IMR-90 (cell line): ENCODE results near the gene HNF1B. TPM values are rescaled to one million over a fixed set of nuclear protein-coding genes. Genes with fewer than 3 reads are reported as not detected.

Source experiments
- ATAC-seq: fragments of 200-7000 bp; cut with Tn5 transposase; 2 replicates; pipeline ENCODE4 v1.9.1; 2020; ENCODE audit warnings: low read depth, mild to moderate bottlenecking, moderate library complexity
- BruUV-seq: library from RNA; stranded (reverse); fragments of 400-500 nt; replicated peaks from 2 replicates; lab custom pipeline; 2021; lab: Mats Ljungman, UMichigan
- CTCF ChIA-PET: fragments of 300-600 bp; formaldehyde crosslinking; extraction: SDS; loops from one replicate; lab custom pipeline; 2021; ENCODE audit warnings: antibody characterized with exemption; lab: Yijun Ruan, JAX
- POLR2A ChIA-PET: fragments of 300-600 bp; sonication (Branson Sonifier 250); formaldehyde crosslinking; loops from one replicate; lab custom pipeline; 2022; ENCODE audit warnings: antibody characterized with exemption; ENCODE audit not compliant: unreplicated experiment; lab: Charles Lee
- DNase-seq: peaks from one replicate; pipeline ENCODE4 v3.0.0; 2013
- H2AFZ ChIP-seq: replicated peaks from 2 replicates; pipeline ENCODE3; 2013; ENCODE audit warnings: low read length, mild to moderate bottlenecking; ENCODE audit not compliant: poor library complexity
- H2AK5ac ChIP-seq: 2 replicates; pipeline ENCODE4 v1.6.1; 2013; ENCODE audit warnings: low read depth, low read length, inconsistent platforms
- H2AK9ac ChIP-seq: replicated peaks from 2 replicates; pipeline ENCODE3; 2013; ENCODE audit warnings: mild to moderate bottlenecking, low read depth, low read length, moderate library complexity; ENCODE audit not compliant: poor library complexity
- H2BK120ac ChIP-seq: 2 replicates; pipeline ENCODE4 v1.6.1; 2013; ENCODE audit warnings: low read depth, low read length, inconsistent platforms
- H2BK15ac ChIP-seq: 3 replicates; pipeline ENCODE4 v1.6.1; 2013; ENCODE audit warnings: low read depth, low read length, inconsistent platforms
- H2BK20ac ChIP-seq: 2 replicates; pipeline ENCODE4 v1.6.1; 2013; ENCODE audit warnings: low read depth, mild to moderate bottlenecking, inconsistent platforms, low read length, moderate library complexity
- H2BK5ac ChIP-seq: 2 replicates; pipeline ENCODE4 v1.6.1; 2013; ENCODE audit warnings: mild to moderate bottlenecking, low read depth, low read length, inconsistent platforms; ENCODE audit not compliant: poor library complexity, severe bottlenecking
- H3K14ac ChIP-seq: replicated peaks from 2 replicates; pipeline ENCODE4 v1.6.1; 2013; ENCODE audit warnings: low read depth, low read length, inconsistent platforms
- H3K18ac ChIP-seq: 2 replicates; pipeline ENCODE4 v1.6.1; 2013; ENCODE audit warnings: low read depth, low read length, control low read depth
- H3K23ac ChIP-seq: 2 replicates; pipeline ENCODE4 v1.6.1; 2013; ENCODE audit warnings: low read depth, low read length, inconsistent platforms
- H3K27ac ChIP-seq: 2 replicates; pipeline ENCODE4 v1.5.1; 2013; ENCODE audit warnings: mild to moderate bottlenecking, control low read depth, low read length; ENCODE audit not compliant: insufficient read depth
- H3K27me3 ChIP-seq: 2 replicates; pipeline ENCODE4 v1.6.1; 2013; ENCODE audit warnings: low read length; ENCODE audit not compliant: control insufficient read depth, insufficient read depth
- H3K36me3 ChIP-seq: 2 replicates; pipeline ENCODE4 v1.6.1; 2013; ENCODE audit warnings: low read length, mixed read lengths; ENCODE audit not compliant: control insufficient read depth, insufficient read depth
- H3K4ac ChIP-seq: 2 replicates; pipeline ENCODE4 v1.6.1; 2013; ENCODE audit warnings: low read depth, low read length, inconsistent platforms
- H3K4me1 ChIP-seq: 2 replicates; pipeline ENCODE4 v1.6.1; 2013; ENCODE audit warnings: low read length, mixed read lengths; ENCODE audit not compliant: control insufficient read depth, insufficient read depth
- H3K4me2 ChIP-seq: 2 replicates; pipeline ENCODE4 v1.6.1; 2013; ENCODE audit warnings: low read depth, mild to moderate bottlenecking, control low read depth, low read length, moderate library complexity
- H3K4me3 ChIP-seq: 2 replicates; pipeline ENCODE4 v1.5.1; 2013; ENCODE audit warnings: low read depth, mild to moderate bottlenecking, control low read depth, low read length, moderate library complexity; ENCODE audit not compliant: insufficient read depth
- H3K56ac ChIP-seq: 2 replicates; pipeline ENCODE4 v1.6.1; 2013; ENCODE audit warnings: low read length, inconsistent platforms; ENCODE audit not compliant: insufficient read depth; ENCODE audit errors: extremely low read depth
- H3K79me1 ChIP-seq, 2 experiments: 2 replicates each; pipeline ENCODE4 v1.6.1; 2013; ENCODE audit warnings: low read length in 2 of 2, inconsistent platforms in 1 of 2, low read depth in 1 of 2
- H3K9ac ChIP-seq: 2 replicates; pipeline ENCODE4 v1.6.1; 2013; ENCODE audit warnings: low read depth, low read length, control low read depth
- H3K9me1 ChIP-seq: 2 replicates; pipeline ENCODE4 v1.6.1; 2013; ENCODE audit warnings: low read length, inconsistent platforms; ENCODE audit not compliant: insufficient read depth
- H3K9me3 ChIP-seq: 2 replicates; pipeline ENCODE4 v1.6.1; 2013; ENCODE audit warnings: low read length; ENCODE audit not compliant: control insufficient read depth, insufficient read depth
- H4K20me1 ChIP-seq: 2 replicates; pipeline ENCODE4 v1.6.1; 2013; ENCODE audit warnings: low read length, inconsistent platforms; ENCODE audit not compliant: insufficient read depth
- H4K5ac ChIP-seq: 2 replicates; pipeline ENCODE4 v1.6.1; 2013; ENCODE audit warnings: mild to moderate bottlenecking, low read depth, low read length, control low read depth
- H4K8ac ChIP-seq, 2 experiments: 2 replicates each; pipeline ENCODE4 v1.6.1; 2013; ENCODE audit warnings: low read depth in 2 of 2, low read length in 2 of 2, control low read depth in 1 of 2, inconsistent platforms in 1 of 2
- H4K91ac ChIP-seq: 2 replicates; pipeline ENCODE4 v1.6.1; 2013; ENCODE audit warnings: low read depth, low read length, inconsistent platforms; ENCODE audit not compliant: insufficient read depth
- BHLHE40 ChIP-seq: fragments of 150-350 bp; IDR thresholded peaks from 2 replicates; pipeline ENCODE4 v1.6.1; 2016; ENCODE audit warnings: mild to moderate bottlenecking, low read depth, low read length
- CEBPB ChIP-seq: IDR thresholded peaks from 2 replicates; pipeline ENCODE4 v1.6.1; 2012; ENCODE audit warnings: low read depth, low read length, improper control_type of control experiment
- CHD1 ChIP-seq: IDR thresholded peaks from 2 replicates; pipeline ENCODE4 v1.6.1; 2012; ENCODE audit warnings: low read depth, low read length, improper control_type of control experiment
- FOS ChIP-seq: fragments of 150-350 bp; IDR thresholded peaks from 2 replicates; pipeline ENCODE4 v1.6.1; 2016; ENCODE audit warnings: low read depth, low read length
- MAFK ChIP-seq: IDR thresholded peaks from 2 replicates; pipeline ENCODE4 v1.6.1; 2012; ENCODE audit warnings: low read depth, low read length, improper control_type of control experiment
- MAZ ChIP-seq: IDR thresholded peaks from 2 replicates; pipeline ENCODE4 v1.6.1; 2012; ENCODE audit warnings: low read depth, mild to moderate bottlenecking, low read length, improper control_type of control experiment, moderate library complexity, borderline replicate concordance
- MXI1 ChIP-seq: IDR thresholded peaks from 2 replicates; pipeline ENCODE4 v1.6.1; 2012; ENCODE audit warnings: low read depth, mild to moderate bottlenecking, low read length, moderate library complexity, borderline replicate concordance
- NFE2L2 ChIP-seq: fragments of 150-350 bp; IDR thresholded peaks from 2 replicates; pipeline ENCODE4 v1.6.1; 2016; ENCODE audit warnings: low read depth, mild to moderate bottlenecking, low read length
- POLR2A ChIP-seq: IDR thresholded peaks from 2 replicates; pipeline ENCODE4 v1.6.1; 2012; ENCODE audit warnings: mild to moderate bottlenecking, low read depth, low read length
- RAD21 ChIP-seq: IDR thresholded peaks from 2 replicates; pipeline ENCODE4 v1.6.1; 2012; ENCODE audit warnings: low read length, improper control_type of control experiment
- RCOR1 ChIP-seq: IDR thresholded peaks from 2 replicates; pipeline ENCODE4 v1.6.1; 2012; ENCODE audit warnings: mild to moderate bottlenecking, low read length, improper control_type of control experiment; ENCODE audit not compliant: insufficient replicate concordance
- RFX5 ChIP-seq: IDR thresholded peaks from 2 replicates; pipeline ENCODE4 v1.8.0; 2012; ENCODE audit warnings: low read depth, mild to moderate bottlenecking, low read length, moderate library complexity
- SMC3 ChIP-seq: fragments of 150-350 bp; IDR thresholded peaks from 2 replicates; pipeline ENCODE4 v1.6.1; 2016; ENCODE audit warnings: low read depth, mild to moderate bottlenecking, antibody characterized with exemption, low read length, moderate library complexity
- USF2 ChIP-seq: fragments of 150-350 bp; IDR thresholded peaks from 2 replicates; pipeline ENCODE4 v1.6.1; 2017; ENCODE audit warnings: mild to moderate bottlenecking, antibody characterized with exemption, low read length, low read depth
- WGBS, 2 experiments: methylation state at CpG; one replicate each; pipeline versions ENCODE4 v1.1.5 to v1.1.7; 2013; ENCODE audit warnings: missing lambda C conversion rate in 2 of 2; ENCODE audit not compliant: insufficient read length in 1 of 2; ENCODE audit errors: extremely low coverage in 2 of 2; 5-methylcytosine and 5-hydroxymethylcytosine counted together
- dilution Hi-C: fragments of 300-500 bp; cut with HindIII; formaldehyde crosslinking; loops from one replicate; pipeline ENCODE4 v1.14.3; 2018; ENCODE audit warnings: low sequenced_read_pairs; ENCODE audit not compliant: unreplicated experiment
- in situ Hi-C: fragments of 300-500 bp; cut with MboI; formaldehyde crosslinking; loops from 3 replicates; pipeline ENCODE4 v1.14.3; 2019; ENCODE audit warnings: low sequenced_read_pairs, inconsistent platforms, mixed read lengths
- intact Hi-C: fragments of 100-400 bp; cut with micrococcal nuclease; formaldehyde crosslinking; loops from 2 replicates; pipeline ENCODE4 v1.10.0; 2022
- polyA plus RNA-seq, 3 experiments: library from polyadenylated mRNA; depleted of rRNA; stranded (reverse); fragments of >200 nt; gene quantifications; 2 replicates each; pipeline ENCODE4 v1.2.3, GENCODE V29; 2012; ENCODE audit warnings: low replicate concordance in 1 of 3
- total RNA-seq: library from RNA; depleted of rRNA; stranded (reverse); fragments of >200 nt; gene quantifications from 2 replicates; pipeline ENCODE4 v1.2.3, GENCODE V29; 2012
- TF ChIP-seq, protein P1 (sequence below): conservative IDR thresholded peaks from 2 replicates; pipeline ENCODE4 v1.5.1; 2012; ENCODE audit warnings: mild to moderate bottlenecking, low read depth, low read length, improper control_type of control experiment
- TF ChIP-seq, protein P2 (sequence below): fragments of 150-350 bp; IDR thresholded peaks from 2 replicates; pipeline ENCODE4 v1.6.1; 2016; ENCODE audit warnings: low read depth, mild to moderate bottlenecking, low read length, moderate library complexity, borderline replicate concordance

The HNF1B gene
- total and polyA plus RNA-seq, 2 of the 4 experiments (the other 2 are of a cell fraction): not detected

DNA sequence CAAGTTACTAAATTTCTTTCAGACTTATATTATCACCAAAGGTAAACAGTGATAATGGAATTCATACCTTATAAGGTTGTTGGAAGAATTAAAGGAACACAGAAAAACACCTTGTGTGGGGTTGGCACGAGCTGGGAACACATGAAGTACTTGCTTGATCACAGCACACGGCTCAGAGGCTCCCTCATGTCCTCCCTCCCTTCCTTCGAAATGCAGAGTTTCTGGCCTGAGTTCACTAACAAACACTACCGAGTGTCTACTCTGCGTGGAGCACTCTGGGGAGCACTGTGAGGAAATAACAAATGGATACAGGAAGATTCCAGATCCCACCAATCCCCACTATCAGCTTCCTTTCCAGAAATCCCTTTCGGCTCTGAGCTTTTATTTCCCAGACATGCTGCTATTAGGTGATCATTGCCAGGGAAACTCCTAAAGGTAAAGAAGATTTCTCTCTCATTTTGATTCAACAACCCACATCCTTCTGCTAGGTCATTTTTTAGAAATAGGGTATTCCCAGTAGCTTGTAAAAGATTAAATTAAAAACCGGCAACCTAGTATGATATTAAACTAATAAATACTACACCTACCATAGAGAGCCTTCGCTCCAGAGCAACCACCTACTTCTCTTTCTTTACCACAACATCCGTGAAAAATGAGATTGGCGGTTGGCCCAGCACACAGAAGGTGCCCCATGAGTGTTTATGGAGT, 6.1 kb upstream of the HNF1B start:
- dilution Hi-C loops: no loop called here
- Histone ChIP-seq H3K27me3 (peaks cover 28% of the 10 kb centered on the region), H3K56ac (no peak overlapping the region), H2AFZ (no peak overlapping the region), H3K18ac (no peak overlapping the region), H3K4ac (no peak overlapping the region), H3K14ac (no peak overlapping the region), H3K4me2 (no peak overlapping the region), H4K8ac (no peak overlapping the region), H2BK5ac (no peak overlapping the region), H3K23ac (no peak overlapping the region), H2BK120ac (no peak overlapping the region), H4K91ac (no peak overlapping the region), H3K36me3 (no peaks in the 10 kb centered on the region), H3K9me3 (no peaks in the 10 kb centered on the region), H3K4me3 (no peak overlapping the region), H2AK9ac (no peak overlapping the region), H3K4me1 (peaks cover 7% of the 10 kb centered on the region; the same call in 1 of the 2 replicates), H3K9ac (no peak overlapping the region), H2BK15ac (no peak overlapping the region), H2BK20ac (no peak overlapping the region), H3K27ac (no peak overlapping the region), H2AK5ac (no peak overlapping the region), H4K20me1 (no peaks in the 10 kb centered on the region), H3K9me1 (peaks cover 10% of the 10 kb centered on the region; the same call in 1 of the 2 replicates), H4K5ac (no peak overlapping the region), H3K79me1 (no peaks in the 10 kb centered on the region)
- no peak for DNase-seq
- TF ChIP-seq CEBPB (no peak), RAD21 (no peak), BHLHE40 (no peak), RFX5 (no peak), SMC3 (no peak), USF2 (no peak), CHD1 (no peak), MAFK (no peak), RCOR1 (no peak), FOS (no peak), MAZ (no peak), NFE2L2 (no peak), POLR2A (no peak), MXI1 (no peak)
- TF ChIP-seq, protein P1, sequence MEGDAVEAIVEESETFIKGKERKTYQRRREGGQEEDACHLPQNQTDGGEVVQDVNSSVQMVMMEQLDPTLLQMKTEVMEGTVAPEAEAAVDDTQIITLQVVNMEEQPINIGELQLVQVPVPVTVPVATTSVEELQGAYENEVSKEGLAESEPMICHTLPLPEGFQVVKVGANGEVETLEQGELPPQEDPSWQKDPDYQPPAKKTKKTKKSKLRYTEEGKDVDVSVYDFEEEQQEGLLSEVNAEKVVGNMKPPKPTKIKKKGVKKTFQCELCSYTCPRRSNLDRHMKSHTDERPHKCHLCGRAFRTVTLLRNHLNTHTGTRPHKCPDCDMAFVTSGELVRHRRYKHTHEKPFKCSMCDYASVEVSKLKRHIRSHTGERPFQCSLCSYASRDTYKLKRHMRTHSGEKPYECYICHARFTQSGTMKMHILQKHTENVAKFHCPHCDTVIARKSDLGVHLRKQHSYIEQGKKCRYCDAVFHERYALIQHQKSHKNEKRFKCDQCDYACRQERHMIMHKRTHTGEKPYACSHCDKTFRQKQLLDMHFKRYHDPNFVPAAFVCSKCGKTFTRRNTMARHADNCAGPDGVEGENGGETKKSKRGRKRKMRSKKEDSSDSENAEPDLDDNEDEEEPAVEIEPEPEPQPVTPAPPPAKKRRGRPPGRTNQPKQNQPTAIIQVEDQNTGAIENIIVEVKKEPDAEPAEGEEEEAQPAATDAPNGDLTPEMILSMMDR: no peak
- TF ChIP-seq, protein P2, sequence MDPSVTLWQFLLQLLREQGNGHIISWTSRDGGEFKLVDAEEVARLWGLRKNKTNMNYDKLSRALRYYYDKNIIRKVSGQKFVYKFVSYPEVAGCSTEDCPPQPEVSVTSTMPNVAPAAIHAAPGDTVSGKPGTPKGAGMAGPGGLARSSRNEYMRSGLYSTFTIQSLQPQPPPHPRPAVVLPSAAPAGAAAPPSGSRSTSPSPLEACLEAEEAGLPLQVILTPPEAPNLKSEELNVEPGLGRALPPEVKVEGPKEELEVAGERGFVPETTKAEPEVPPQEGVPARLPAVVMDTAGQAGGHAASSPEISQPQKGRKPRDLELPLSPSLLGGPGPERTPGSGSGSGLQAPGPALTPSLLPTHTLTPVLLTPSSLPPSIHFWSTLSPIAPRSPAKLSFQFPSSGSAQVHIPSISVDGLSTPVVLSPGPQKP: no peak
- no peak for ATAC-seq
- in situ Hi-C loops: loop anchor here (10.0 kb wide), 1 partner anchor 64 kb away; no protein-coding TSS in a partner anchor
- no CpG with 5 or more reads among the region's 10 CpGs for WGBS, 2 experiments
- intact Hi-C loops: no loop called here
- no TSS peak for BruUV-seq
- POLR2A ChIA-PET: no interaction called here
- CTCF ChIA-PET: interaction anchor here (0.8 kb wide), 1 partner anchor 19 kb away, joined by 3 read pairs; no protein-coding TSS in a partner anchor
